Measurements from ENCODE around the gene EVI5.
A peak's percentile ranks its signal among the peaks of the same experiment; 100 is the strongest.

EVI5 gene

GRCh38 chr1:92784639-92785500 is at the start of gene EVI5:
EVI5 (minus strand) TSS chr1:92785108; CDS start chr1:92736546, 48,562 bp downstream.
- peak; percentile 90 for DNase-seq (ENCODE audit: low read depth)

- no peak for DNase-seq (ENCODE audit: low read depth)
Observed at GRCh38 chr1:92834617-92835016, 49.7 kb upstream of the EVI5 start.

GRCh38 chr1:92833840-92834239 is 48.9 kb upstream of the EVI5 start:
- DNase-seq (ENCODE audit: low read depth): no peak

- no peak for DNase-seq (ENCODE audit: low read depth)
Observed at GRCh38 chr1:92832537-92833114, 47.7 kb upstream of the EVI5 start.

DNA sequence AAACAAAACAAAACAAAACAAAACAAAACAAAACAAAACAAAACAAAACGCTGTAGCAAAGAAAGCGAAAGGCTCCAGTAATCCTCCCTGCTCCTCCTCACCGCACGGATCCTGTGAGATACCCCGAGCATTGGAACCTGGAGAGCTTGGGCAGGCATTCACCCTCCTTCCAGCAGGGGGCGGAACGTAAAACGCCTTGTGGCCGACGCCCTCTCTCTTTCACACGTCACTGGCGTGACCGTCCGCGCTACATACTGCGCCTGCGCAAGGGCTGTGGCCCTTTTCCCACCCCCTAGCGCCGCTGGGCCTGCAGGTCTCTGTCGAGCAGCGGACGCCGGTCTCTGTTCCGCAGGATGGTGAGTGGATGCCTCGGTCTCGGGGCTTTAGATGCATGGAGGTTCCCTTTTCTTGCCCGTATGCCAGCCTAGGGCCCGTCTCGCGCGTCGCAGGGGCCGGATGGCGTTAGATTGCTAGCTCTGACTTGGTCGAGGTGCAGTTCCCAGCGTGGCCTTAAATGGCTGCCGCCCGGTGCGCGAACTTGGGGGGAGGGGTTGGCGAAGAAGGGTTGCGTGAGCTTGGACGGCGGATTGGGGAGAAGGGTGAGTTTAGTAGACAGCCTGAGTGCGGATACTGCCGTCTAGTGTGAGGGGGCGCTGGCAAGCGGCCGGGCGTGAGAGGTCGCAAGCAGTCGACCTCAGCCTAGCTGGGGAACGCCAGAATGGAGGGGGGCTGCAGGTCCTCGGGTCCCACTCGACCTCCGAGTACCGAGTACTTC is 47.0 kb upstream of the EVI5 start, which contains the start of gene RPL5:
RPL5 (plus strand) TSS at position 279 of the 775 bp plus-strand sequence; CDS start at position 354, 75 bp downstream.
- DNase-seq (ENCODE audit: low read depth): peak; percentile 98

GRCh38 chr1:92831368-92831761 is 46.5 kb upstream of the EVI5 start:
- no peak for DNase-seq (ENCODE audit: low read depth)

DNA sequence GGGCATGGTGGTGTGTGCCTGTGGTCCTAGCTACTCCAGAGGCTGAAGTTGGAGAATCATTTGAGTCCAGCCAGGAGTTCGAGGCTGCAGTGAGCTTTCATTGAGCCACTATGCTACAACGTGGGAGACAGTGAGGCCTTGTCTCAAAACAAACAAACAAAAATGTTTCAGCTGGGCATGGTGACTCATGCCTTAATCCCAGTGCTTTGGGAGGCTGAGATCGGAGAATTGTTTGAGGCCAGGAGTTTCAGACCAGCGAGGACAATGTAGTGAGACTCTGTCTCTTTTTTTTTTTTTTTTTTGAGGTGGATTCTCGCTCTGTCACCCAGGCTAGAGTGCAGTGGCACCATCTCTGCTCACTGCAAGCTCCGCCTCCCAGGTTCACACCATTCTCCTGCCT is 41.9 kb upstream of the EVI5 start:
- DNase-seq (ENCODE audit: low read depth): no peak

GRCh38 chr1:92822879-92823278 is 38.0 kb upstream of the EVI5 start:
- no peak for DNase-seq (ENCODE audit: low read depth)

DNA sequence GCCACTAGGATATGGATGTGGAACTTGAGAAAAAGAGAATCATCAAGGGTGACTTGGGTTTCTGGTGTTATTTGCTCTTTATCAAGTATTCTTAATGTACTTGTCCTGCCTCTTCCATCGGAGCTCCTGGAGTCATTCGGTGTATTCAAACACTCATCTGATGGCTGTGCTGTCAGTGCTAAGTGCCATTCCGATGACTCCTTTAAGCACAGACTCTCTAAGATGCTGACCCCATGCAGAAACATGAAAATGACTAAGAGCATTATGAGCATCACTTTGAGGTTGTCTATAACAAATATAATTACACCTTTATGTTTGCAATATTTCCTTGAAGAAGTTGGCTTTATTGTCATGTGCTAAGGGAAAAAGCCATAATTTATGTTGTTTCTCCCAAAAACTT is 35.6 kb upstream of the EVI5 start:
- DNase-seq (ENCODE audit: low read depth): no peak

DNA sequence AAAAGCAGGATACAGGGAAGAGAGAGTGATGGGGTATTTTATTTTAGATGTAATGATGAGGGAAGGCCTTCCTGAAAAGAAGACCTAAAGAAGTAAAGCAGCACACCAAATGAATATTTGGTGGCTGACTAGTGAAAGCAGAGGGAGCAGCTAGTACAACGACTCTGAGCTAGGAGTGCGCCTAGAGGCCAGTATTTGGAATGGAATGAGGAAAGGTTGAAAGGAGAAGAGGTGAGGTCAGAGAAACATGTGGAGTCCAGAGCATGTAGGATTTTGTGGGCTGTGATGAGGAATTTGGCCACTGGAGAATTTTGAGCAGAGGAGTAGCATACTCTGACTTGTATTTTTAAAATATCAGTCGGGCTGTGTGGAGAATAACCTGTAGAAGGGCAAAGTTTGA is 35.1 kb upstream of the EVI5 start:
- no peak for DNase-seq (ENCODE audit: low read depth)

DNA sequence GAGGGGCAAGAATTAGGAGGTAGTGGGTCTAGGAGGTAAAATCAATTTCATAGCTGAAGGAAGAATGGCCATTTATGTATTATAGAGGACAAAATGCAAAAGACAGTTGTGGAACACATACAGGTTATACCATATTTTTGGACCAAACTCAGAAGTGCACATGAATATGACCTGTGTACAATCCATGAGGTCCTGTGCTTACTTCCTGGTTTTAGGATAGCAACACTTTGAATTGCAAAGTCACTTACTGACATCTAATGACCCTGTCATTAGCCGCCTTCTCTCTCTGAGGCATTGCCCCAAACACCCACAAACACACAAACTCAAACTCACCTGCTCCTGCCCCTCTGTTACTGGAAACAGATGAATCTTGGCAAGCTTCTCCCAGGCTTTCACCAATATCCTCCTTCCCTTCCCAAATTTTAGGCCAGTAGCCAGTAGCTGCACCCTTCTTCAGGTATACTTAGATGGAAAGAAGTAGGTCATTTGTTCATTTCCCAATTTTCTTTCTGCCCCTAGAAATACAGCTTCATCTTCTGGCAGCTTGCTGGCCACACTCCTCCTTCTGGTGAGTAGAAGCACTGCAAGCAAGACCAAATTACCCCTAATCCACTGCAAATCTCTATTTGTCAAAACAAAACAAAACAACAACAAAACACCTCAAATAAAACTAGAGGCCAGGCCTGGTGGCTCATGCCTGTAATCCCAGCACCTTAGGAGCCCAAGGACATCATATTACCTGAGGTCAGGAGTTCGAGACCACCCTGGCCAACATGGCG is 33.3 kb upstream of the EVI5 start:
- no peak for DNase-seq (ENCODE audit: low read depth)

DNA sequence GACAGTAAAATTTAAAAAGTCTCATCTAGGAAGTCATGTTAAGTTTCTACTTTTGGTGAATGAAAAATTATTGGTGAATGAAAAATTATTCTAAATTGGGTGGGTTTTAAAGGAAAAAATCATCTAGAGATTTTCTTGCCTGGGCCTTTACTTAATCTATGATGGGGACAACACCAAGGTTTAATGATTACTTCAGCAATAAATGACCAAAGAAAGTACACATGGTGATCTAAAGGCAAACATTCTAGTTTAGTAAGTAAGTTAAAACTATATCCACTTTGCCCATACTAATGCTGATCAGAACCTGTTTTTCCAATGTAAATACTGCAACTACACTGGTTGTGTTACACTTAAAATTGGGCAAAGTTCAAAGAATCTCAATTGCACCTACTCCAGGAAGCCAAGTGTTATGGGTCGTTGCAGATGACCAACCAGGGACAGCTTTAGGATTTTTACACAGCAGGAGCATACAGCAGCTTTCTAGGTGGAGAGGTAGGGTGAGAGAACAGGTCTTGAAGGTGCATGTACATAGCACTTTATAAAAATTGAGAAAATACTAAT is 32.3 kb upstream of the EVI5 start:
- DNase-seq (ENCODE audit: low read depth): no peak

DNA sequence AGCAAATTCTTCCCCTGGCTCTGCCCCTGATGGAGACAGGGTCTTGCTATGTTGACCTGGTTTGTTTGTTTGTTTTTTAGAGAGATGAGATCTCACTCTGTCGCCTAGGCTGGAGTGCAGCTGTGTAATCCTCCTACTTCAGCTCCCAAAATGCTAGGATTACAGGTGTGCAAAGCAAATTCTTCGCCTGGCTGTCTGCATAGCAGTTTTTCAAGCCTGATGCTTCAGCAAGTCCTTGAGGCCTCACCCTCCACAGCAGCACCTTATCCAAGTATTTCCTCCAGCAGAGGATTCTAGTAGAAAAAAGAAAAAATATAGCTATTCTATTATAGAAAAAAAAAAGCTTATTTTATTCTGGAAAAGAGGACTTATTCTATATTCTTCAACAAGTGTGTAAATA is 31.8 kb upstream of the EVI5 start:
- no peak for DNase-seq (ENCODE audit: low read depth)

DNA sequence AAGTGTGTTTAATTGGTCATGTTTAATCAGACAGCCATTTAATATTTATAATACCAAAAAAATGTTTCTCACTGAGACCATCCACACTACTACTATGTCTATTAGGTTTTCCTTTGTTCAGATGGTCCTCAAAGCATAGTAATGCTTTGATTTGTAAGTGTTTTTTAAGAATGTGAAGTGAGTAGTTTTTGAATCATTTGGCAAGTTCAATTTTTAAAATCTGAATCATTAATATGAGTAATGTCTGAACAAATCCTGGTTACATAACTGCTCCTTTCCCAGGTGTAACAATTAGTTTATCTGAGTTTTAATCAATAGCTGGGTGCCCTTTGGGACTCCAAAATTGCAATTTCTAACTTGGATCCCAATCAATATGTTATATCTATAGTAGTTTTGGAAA is 23.5 kb upstream of the EVI5 start:
- no peak for DNase-seq (ENCODE audit: low read depth)

DNA sequence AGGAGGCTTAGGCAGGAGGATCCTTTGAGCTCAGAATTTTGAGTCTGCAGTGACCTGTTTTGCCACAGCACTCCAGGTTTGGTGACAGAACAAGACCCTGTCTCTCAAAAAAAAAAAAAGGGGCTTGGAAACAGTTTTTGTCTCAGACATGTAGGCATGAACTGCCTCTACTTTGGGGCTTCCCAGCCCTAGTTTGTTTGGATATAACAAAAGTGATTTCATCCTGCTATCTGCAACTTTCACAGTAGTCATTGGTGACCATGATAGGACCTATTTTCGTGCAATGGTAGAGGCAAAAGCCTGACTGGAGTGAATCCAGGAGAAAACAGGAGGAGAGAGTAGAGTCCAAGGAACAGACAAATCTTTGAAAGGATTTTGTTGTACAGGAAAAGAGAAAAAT is 20.3 kb upstream of the EVI5 start:
- no peak for DNase-seq (ENCODE audit: low read depth)

- peak; percentile 62 for DNase-seq (ENCODE audit: low read depth)
Observed at GRCh38 chr1:92804721-92805201, 19.9 kb upstream of the EVI5 start.

DNA sequence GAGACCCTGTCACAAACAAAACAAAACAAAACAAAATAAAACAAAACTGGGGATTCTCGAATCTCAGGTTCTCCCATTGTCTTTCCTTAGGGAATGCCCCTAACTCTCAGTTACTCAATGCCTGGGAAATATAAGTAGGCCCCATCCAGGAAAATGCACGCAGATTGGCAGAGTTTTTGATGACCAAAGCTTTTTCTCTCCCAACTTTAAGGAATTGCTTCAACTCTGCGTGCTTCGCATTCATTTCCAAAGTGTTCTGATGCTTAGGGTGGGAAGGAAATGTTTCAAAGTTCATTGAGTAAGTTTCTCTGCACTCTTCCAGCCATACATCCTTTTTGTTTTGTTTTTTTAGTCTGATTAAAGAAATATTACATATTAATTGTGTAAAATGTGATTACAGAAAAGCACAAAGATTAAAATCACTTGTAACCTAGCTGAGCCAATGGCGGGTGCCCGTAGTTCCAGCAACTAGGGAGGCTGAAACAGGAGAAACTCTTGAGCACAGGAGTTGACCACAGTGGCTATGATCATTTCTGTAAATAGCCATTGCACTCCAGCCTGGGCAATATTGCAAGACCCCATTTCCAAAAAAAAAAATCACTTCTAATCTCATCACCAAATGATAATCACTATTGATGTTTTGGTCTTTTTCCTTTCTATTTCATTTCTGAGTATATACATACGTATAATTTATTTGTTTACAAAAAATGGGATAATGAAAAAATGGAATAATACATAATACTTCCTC is 18.4 kb upstream of the EVI5 start:
- no peak for DNase-seq (ENCODE audit: low read depth)

DNA sequence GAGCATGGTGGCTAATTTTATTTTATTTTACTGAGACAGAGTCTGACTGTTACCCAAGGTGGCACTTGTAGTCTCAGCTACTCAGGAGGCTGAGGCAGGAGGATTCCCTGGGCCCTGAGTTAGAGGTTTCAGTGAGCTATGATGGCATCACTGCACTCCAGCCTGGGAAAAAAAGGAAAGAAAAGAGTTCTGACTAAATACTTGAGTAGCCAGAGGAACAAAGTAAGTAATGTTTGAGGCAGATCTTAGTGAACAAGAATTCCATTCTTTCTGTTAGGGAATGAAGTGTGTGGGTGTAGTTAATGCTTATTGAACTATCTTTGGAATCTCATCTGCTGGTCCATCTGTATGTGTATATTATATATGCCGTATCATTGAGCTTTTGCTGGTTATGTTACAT is 13.1 kb upstream of the EVI5 start:
- DNase-seq (ENCODE audit: low read depth): no peak

- DNase-seq (ENCODE audit: low read depth): no peak
Observed at GRCh38 chr1:92797297-92797696, 12.4 kb upstream of the EVI5 start.

DNA sequence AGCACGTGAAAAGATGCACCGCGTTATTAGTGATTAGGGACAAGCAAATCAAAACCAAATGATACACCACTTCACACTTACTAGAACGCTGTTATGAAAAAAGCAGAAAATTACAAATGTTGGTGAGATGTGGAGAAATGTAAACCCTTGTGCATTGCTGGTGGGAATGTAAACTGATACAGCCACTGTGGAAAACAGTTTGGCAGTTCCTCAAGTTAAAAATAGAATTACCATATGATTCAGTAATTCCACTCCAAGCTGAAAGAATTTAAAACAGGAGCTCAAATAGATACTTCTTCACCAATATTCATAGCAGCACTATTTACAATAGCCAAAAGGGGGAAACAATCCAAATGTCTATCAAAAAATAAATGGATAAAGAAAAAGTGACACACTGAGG is 10.3 kb upstream of the EVI5 start:
- no peak for DNase-seq (ENCODE audit: low read depth)

DNA sequence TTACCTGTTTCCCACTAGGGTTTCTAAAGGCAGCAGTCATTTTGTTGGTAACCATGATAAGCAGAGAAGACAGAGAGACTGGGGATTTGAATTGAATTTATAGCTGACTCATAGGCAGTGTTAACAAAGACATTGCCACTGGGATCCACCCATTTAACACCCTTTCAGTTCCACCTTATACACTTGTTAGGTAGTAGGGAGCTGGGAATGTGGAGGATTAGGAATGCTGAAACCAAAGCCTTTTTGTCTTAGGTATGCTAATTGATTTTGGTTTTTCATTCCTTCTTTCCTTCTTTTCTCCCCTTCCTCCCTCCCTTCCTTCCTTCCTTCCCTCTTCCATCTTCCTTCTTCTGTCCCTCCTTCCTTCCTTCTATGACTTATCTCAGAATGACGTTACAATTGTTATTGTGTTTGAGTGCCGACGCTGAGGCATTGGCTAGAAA is 7.5 kb upstream of the EVI5 start:
- DNase-seq (ENCODE audit: low read depth): no peak
